ENCODE data around the gene NR3C2. TPM values are rescaled to one million over a fixed set of nuclear protein-coding genes. Genes with fewer than 3 reads are reported as not detected.

NR3C2 gene
- total and polyA plus RNA-seq, 2 of the 4 experiments (the other 2 are of a cell fraction): 1.1 to 2.3 TPM

GRCh38 chr4:148329751-148330150, 112.5 kb downstream of the NR3C2 start:
- WGBS, 2 experiments (ENCODE audit: extremely low coverage in 2 of 2, insufficient read length in 1 of 2): 100% methylated on average over 1 of the region's 5 CpGs; no CpG with 5 or more reads in 1 of the 2 experiments
- no peaks in the 10 kb centered on the region for H4K20me1 ChIP-seq (ENCODE audit: insufficient read depth, low read length)
- TF ChIP-seq MXI1 (IDR thresholded peaks at IDR 0.05; ENCODE audit: borderline replicate concordance, low read depth, low read length) (no peak), USF2 (IDR thresholded peaks at IDR 0.05; ENCODE audit: low read depth, low read length) (no peak)
- no peaks in the 10 kb centered on the region for H3K36me3 ChIP-seq (ENCODE audit: control insufficient read depth, insufficient read depth, low read length)
- no peak overlapping the region for H4K91ac ChIP-seq (ENCODE audit: insufficient read depth, low read depth, low read length)
- no peak overlapping the region for H3K4ac ChIP-seq (ENCODE audit: low read depth, low read length)
- H2AK5ac ChIP-seq (ENCODE audit: low read depth, low read length): no peak overlapping the region
- no peak overlapping the region for H2AFZ ChIP-seq (replicated peaks; ENCODE audit: low read length, poor library complexity)
- POLR2A ChIA-PET (ENCODE audit: unreplicated experiment): no interaction called here
- H4K5ac ChIP-seq (ENCODE audit: low read depth, low read length): no peak overlapping the region
- no peaks in the 10 kb centered on the region for H3K27me3 ChIP-seq (ENCODE audit: control insufficient read depth, insufficient read depth, low read length)
- ATAC-seq (ENCODE audit: low read depth): no peak
- no peak overlapping the region for H3K4me2 ChIP-seq (ENCODE audit: low read depth, low read length)
- H3K4me3 ChIP-seq (ENCODE audit: insufficient read depth, low read depth, low read length): no peak overlapping the region
- H3K56ac ChIP-seq (ENCODE audit: extremely low read depth, insufficient read depth, low read length): no peak overlapping the region
- no peaks in the 10 kb centered on the region for H3K9me3 ChIP-seq (ENCODE audit: control insufficient read depth, insufficient read depth, low read length)
- DNase-seq: no peak
- H2BK15ac ChIP-seq (ENCODE audit: low read depth, low read length): no peak overlapping the region
- no peak overlapping the region for H3K14ac ChIP-seq (replicated peaks; ENCODE audit: low read depth, low read length)
- BruUV-seq (replicated peaks): no TSS peak
- H3K18ac ChIP-seq (ENCODE audit: low read depth, low read length): no peak overlapping the region
- H3K79me1 ChIP-seq (ENCODE audit: low read depth in 1 of 2, low read length in 2 of 2): no peaks in the 10 kb centered on the region
- H4K8ac ChIP-seq (ENCODE audit: low read depth in 2 of 2, low read length in 2 of 2): no peak overlapping the region
- CTCF ChIA-PET: no interaction called here
- H3K4me1 ChIP-seq (ENCODE audit: control insufficient read depth, insufficient read depth, low read length): no peaks in the 10 kb centered on the region
- no peak overlapping the region for H2AK9ac ChIP-seq (replicated peaks; ENCODE audit: low read depth, low read length, poor library complexity)
- no peaks in the 10 kb centered on the region for H3K9me1 ChIP-seq (ENCODE audit: insufficient read depth, low read length)
- no peak overlapping the region for H2BK20ac ChIP-seq (ENCODE audit: low read depth, low read length)
- H3K27ac ChIP-seq (ENCODE audit: insufficient read depth, low read length): no peak overlapping the region
- no peak overlapping the region for H3K23ac ChIP-seq (ENCODE audit: low read depth, low read length)
- in situ Hi-C loops (cut with MboI; ENCODE audit: low sequenced_read_pairs) (no loop called here), intact Hi-C loops (cut with micrococcal nuclease) (no loop called here), dilution Hi-C loops (cut with HindIII; ENCODE audit: low sequenced_read_pairs, unreplicated experiment) (no loop called here)
- no peak overlapping the region for H2BK5ac ChIP-seq (ENCODE audit: low read depth, low read length, poor library complexity, severe bottlenecking)
- no peak overlapping the region for H2BK120ac ChIP-seq (ENCODE audit: low read depth, low read length)
- no peak overlapping the region for H3K9ac ChIP-seq (ENCODE audit: low read depth, low read length)

Data from IMR-90 (cell line).